HG02798 (cell line): ENCODE measurements around the gene MALRD1.

Source experiments
- ATAC-seq: cut with Tn5 transposase; IDR thresholded peaks from one replicate; pipeline ENCODE4 v1.9.1; 2021; ENCODE audit warnings: mild to moderate bottlenecking; ENCODE audit not compliant: unreplicated experiment, poor library complexity

MALRD1 gene

GRCh38 chr10:19098803-19099202, 50.2 kb downstream of the MALRD1 start:
- ATAC-seq, result no peak

- no peak for ATAC-seq
Observed at GRCh38 chr10:19107406-19107805, 58.8 kb downstream of the MALRD1 start.

- ATAC-seq, result no peak
Observed at GRCh38 chr10:19111501-19112267, 63.1 kb downstream of the MALRD1 start.

- ATAC-seq, result no peak
Observed at GRCh38 chr10:19117438-19117837, 68.8 kb downstream of the MALRD1 start.

GRCh38 chr10:19119191-19119590, 70.6 kb downstream of the MALRD1 start:
- no peak for ATAC-seq

GRCh38 chr10:19120381-19120908, 71.8 kb downstream of the MALRD1 start:
- no peak for ATAC-seq

GRCh38 chr10:19133992-19134391, 85.4 kb downstream of the MALRD1 start:
- ATAC-seq, result no peak

- no peak for ATAC-seq
Observed at GRCh38 chr10:19142967-19143366, 94.4 kb downstream of the MALRD1 start.

GRCh38 chr10:19144206-19144605, 95.6 kb downstream of the MALRD1 start:
- no peak for ATAC-seq

GRCh38 chr10:19154375-19154774, 105.8 kb downstream of the MALRD1 start:
- no peak for ATAC-seq

GRCh38 chr10:19158358-19158757, 109.8 kb downstream of the MALRD1 start:
- ATAC-seq, result no peak

- ATAC-seq, result no peak
Observed at GRCh38 chr10:19158870-19159269, 110.3 kb downstream of the MALRD1 start.

- no peak for ATAC-seq
Observed at GRCh38 chr10:19164461-19164860, 115.9 kb downstream of the MALRD1 start.

- no peak for ATAC-seq
Observed at GRCh38 chr10:19168584-19168983, 120.0 kb downstream of the MALRD1 start.

- ATAC-seq, result no peak
Observed at GRCh38 chr10:19169041-19169440, 120.4 kb downstream of the MALRD1 start.

GRCh38 chr10:19169684-19170083, 121.1 kb downstream of the MALRD1 start:
- ATAC-seq, result no peak

GRCh38 chr10:19178675-19179074, 130.1 kb downstream of the MALRD1 start:
- ATAC-seq, result no peak

GRCh38 chr10:19184891-19185290, 136.3 kb downstream of the MALRD1 start:
- ATAC-seq, result no peak

GRCh38 chr10:19194866-19195265, 146.3 kb downstream of the MALRD1 start:
- ATAC-seq, result no peak

GRCh38 chr10:19195698-19196097, 147.1 kb downstream of the MALRD1 start:
- ATAC-seq, result no peak

GRCh38 chr10:19200211-19200610, 151.6 kb downstream of the MALRD1 start:
- ATAC-seq, result no peak

- ATAC-seq, result no peak
Observed at GRCh38 chr10:19204246-19204917, 155.8 kb downstream of the MALRD1 start.
